NK-92 (cell line): ENCODE measurements around the gene ZC3H12C.

ENCODE experiments used
- DNase-seq: peaks from one replicate; lab custom pipeline; 2025; ENCODE audit not compliant: unreplicated experiment; lab: John Stamatoyannopoulos, UW

Gene ZC3H12C

GRCh38 chr11:110096496-110096895, 3.3 kb downstream of the ZC3H12C start:
- no peak for DNase-seq

- no peak for DNase-seq
Observed at GRCh38 chr11:110097459-110098012, 4.3 kb downstream of the ZC3H12C start.

GRCh38 chr11:110098645-110099044, 5.5 kb downstream of the ZC3H12C start:
- DNase-seq, result no peak

GRCh38 chr11:110100476-110101240, 7.5 kb downstream of the ZC3H12C start:
- no peak for DNase-seq

- DNase-seq, result no peak
Observed at GRCh38 chr11:110106713-110107274, 13.6 kb downstream of the ZC3H12C start.

GRCh38 chr11:110110854-110111253, 17.7 kb downstream of the ZC3H12C start:
- DNase-seq, result no peak

GRCh38 chr11:110112457-110112856, 19.3 kb downstream of the ZC3H12C start:
- no peak for DNase-seq

GRCh38 chr11:110113505-110113904, 20.3 kb downstream of the ZC3H12C start:
- DNase-seq, result no peak

GRCh38 chr11:110113973-110114372, 20.8 kb downstream of the ZC3H12C start:
- DNase-seq, result no peak

- DNase-seq, result no peak
Observed at GRCh38 chr11:110119317-110119716, 26.1 kb downstream of the ZC3H12C start.

- no peak for DNase-seq
Observed at GRCh38 chr11:110121204-110121603, 28.0 kb downstream of the ZC3H12C start.

- no peak for DNase-seq
Observed at GRCh38 chr11:110123003-110123402, 29.8 kb downstream of the ZC3H12C start.

GRCh38 chr11:110124605-110125004, 31.4 kb downstream of the ZC3H12C start:
- DNase-seq, result no peak

- DNase-seq, result no peak
Observed at GRCh38 chr11:110125632-110126031, 32.4 kb downstream of the ZC3H12C start.

- DNase-seq, result no peak
Observed at GRCh38 chr11:110126936-110127335, 33.7 kb downstream of the ZC3H12C start.

- no peak for DNase-seq
Observed at GRCh38 chr11:110128161-110128560, 35.0 kb downstream of the ZC3H12C start.

GRCh38 chr11:110130642-110131238, 37.5 kb downstream of the ZC3H12C start:
- DNase-seq, result no peak

GRCh38 chr11:110131386-110132123, 38.4 kb downstream of the ZC3H12C start:
- no peak for DNase-seq

- DNase-seq, result no peak
Observed at GRCh38 chr11:110133160-110133559, 40.0 kb downstream of the ZC3H12C start.

- DNase-seq, result no peak
Observed at GRCh38 chr11:110134110-110134509, 40.9 kb downstream of the ZC3H12C start.

- no peak for DNase-seq
Observed at GRCh38 chr11:110141812-110142211, 48.6 kb downstream of the ZC3H12C start.
